SU-DHL-6 (cell line): ENCODE results near the gene ITPRIPL2.

Experiments
- H2AFZ ChIP-seq: fragments of 200-600 bp; sonication (generic); 2 replicates; pipeline ENCODE4 v1.6.1; 2014; ENCODE audit warnings: low read depth, mild to moderate bottlenecking, moderate library complexity, mixed read lengths, antibody characterized with exemption, low read length; ENCODE audit not compliant: severe bottlenecking
- H3F3A ChIP-seq: fragments of 200-600 bp; shearing (Covaris generic); 2 replicates; pipeline ENCODE4 v1.6.0; 2016; ENCODE audit warnings: antibody characterized with exemption, mild to moderate bottlenecking; ENCODE audit not compliant: insufficient read depth
- H3K27ac ChIP-seq: fragments of 200-600 bp; sonication (generic); 2 replicates; pipeline ENCODE4 v1.5.1; 2016; ENCODE audit warnings: low read depth, mild to moderate bottlenecking, low read length, moderate library complexity, mixed read lengths
- H3K27me3 ChIP-seq: fragments of 200-600 bp; sonication (generic), shearing (Covaris generic); 2 replicates; pipeline ENCODE4 v1.6.0; 2014; ENCODE audit warnings: mild to moderate bottlenecking, low read length
- H3K36me3 ChIP-seq: fragments of 200-600 bp; sonication (generic); 2 replicates; pipeline ENCODE4 v1.6.1; 2014; ENCODE audit warnings: mild to moderate bottlenecking, low read length, mixed read lengths
- H3K4me2 ChIP-seq: fragments of 300-600, 200-600 bp; shearing (Covaris generic), sonication (generic); 2 replicates; pipeline ENCODE4 v1.6.0; 2014; ENCODE audit warnings: low read length, low read depth, mild to moderate bottlenecking; ENCODE audit not compliant: poor library complexity, severe bottlenecking
- H3K4me3 ChIP-seq: fragments of 200-600 bp; sonication (generic); 2 replicates; pipeline ENCODE4 v1.5.1; 2014; ENCODE audit warnings: antibody characterized with exemption, low read length, mild to moderate bottlenecking, mixed read lengths; ENCODE audit not compliant: insufficient read depth, poor library complexity, severe bottlenecking
- H3K79me2 ChIP-seq: fragments of 200-600 bp; sonication (generic); 2 replicates; pipeline ENCODE4 v1.6.1; 2014; ENCODE audit warnings: mild to moderate bottlenecking, low read length, moderate library complexity; ENCODE audit not compliant: insufficient read depth
- H3K9ac ChIP-seq: fragments of 200-600 bp; sonication (generic); 2 replicates; pipeline ENCODE4 v1.7.0; 2014; ENCODE audit warnings: mild to moderate bottlenecking, low read length
- H3K9me2 ChIP-seq: fragments of 200-600 bp; sonication (generic); replicated peaks from 2 replicates; pipeline ENCODE4 v1.6.1; 2014; ENCODE audit warnings: low read length; ENCODE audit not compliant: insufficient read depth
- H3K9me3 ChIP-seq: fragments of 200-600 bp; sonication (generic); 2 replicates; pipeline ENCODE4 v1.6.1; 2014; ENCODE audit warnings: low read length, mixed read lengths; ENCODE audit not compliant: insufficient read depth
- H4K20me1 ChIP-seq: fragments of 200-600 bp; sonication (generic); 2 replicates; pipeline ENCODE4 v1.6.1; 2014; ENCODE audit warnings: low read depth, mild to moderate bottlenecking, antibody characterized with exemption, low read length, moderate library complexity, mixed read lengths
- CTCF ChIP-seq: fragments of 200-600 bp; sonication (generic); IDR thresholded peaks from one replicate; pipeline ENCODE4 v1.5.1; 2017; ENCODE audit warnings: antibody characterized with exemption, mild to moderate bottlenecking, low read length, moderate library complexity; ENCODE audit not compliant: insufficient read depth, poor library complexity, severe bottlenecking
- EZH2phosphoT487 ChIP-seq: fragments of 200-600 bp; sonication (generic), shearing (Covaris generic); conservative IDR thresholded peaks from 2 replicates; pipeline ENCODE4 v1.6.1; 2018; ENCODE audit warnings: mild to moderate bottlenecking, antibody characterized with exemption, low read length, moderate library complexity, mixed read lengths

Gene ITPRIPL2

GRCh38 chr16:19112099-19112407 is 1.7 kb upstream of the ITPRIPL2 start:
- Histone ChIP-seq H3K9me3 (no peaks in the 10 kb centered on the region), H3F3A (peaks cover 9% of the 10 kb centered on the region; the same call in 1 of the 2 replicates), H3K36me3 (no peaks in the 10 kb centered on the region), H3K4me2 (no peak overlapping the region), H3K27ac (no peak overlapping the region), H3K4me3 (no peak overlapping the region), H3K9me2 (no peaks in the 10 kb centered on the region), H4K20me1 (no peaks in the 10 kb centered on the region), H2AFZ (no peak overlapping the region), H3K9ac (no peak overlapping the region), H3K79me2 (no peaks in the 10 kb centered on the region), H3K27me3 (no peaks in the 10 kb centered on the region)
- no peak for TF ChIP-seq EZH2phosphoT487
- TF ChIP-seq CTCF, result no peak

- Histone ChIP-seq H3K27me3 (no peaks in the 10 kb centered on the region), H3K4me2 (no peak overlapping the region), H2AFZ (no peak overlapping the region), H4K20me1 (no peaks in the 10 kb centered on the region), H3K4me3 (no peak overlapping the region), H3K27ac (no peak overlapping the region), H3K79me2 (no peaks in the 10 kb centered on the region), H3F3A (peaks cover 16% of the 10 kb centered on the region; the same call in 1 of the 2 replicates), H3K9me2 (no peaks in the 10 kb centered on the region), H3K36me3 (no peaks in the 10 kb centered on the region), H3K9me3 (no peaks in the 10 kb centered on the region), H3K9ac (no peak overlapping the region)
- TF ChIP-seq EZH2phosphoT487 (no peak), CTCF (no peak)
Measured at GRCh38 chr16:19114359-19115147, 789 bp downstream of the ITPRIPL2 start.

- Histone ChIP-seq H3K4me3 (no peak overlapping the region), H3K9me3 (no peaks in the 10 kb centered on the region), H3K27me3 (no peaks in the 10 kb centered on the region), H3K79me2 (no peaks in the 10 kb centered on the region), H3K9me2 (no peaks in the 10 kb centered on the region), H2AFZ (no peak overlapping the region), H3K4me2 (no peak overlapping the region), H3K9ac (no peak overlapping the region), H3K36me3 (no peaks in the 10 kb centered on the region), H4K20me1 (no peaks in the 10 kb centered on the region), H3K27ac (no peak overlapping the region), H3F3A (peaks cover 16% of the 10 kb centered on the region; the same call in 1 of the 2 replicates)
- TF ChIP-seq CTCF, result no peak
- no peak for TF ChIP-seq EZH2phosphoT487
Measured at GRCh38 chr16:19115148-19116021, 1.6 kb downstream of the ITPRIPL2 start.
